22Rv1 (cell line): ENCODE measurements around the gene PPP1R1A.

Experiments used
- CTCF ChIP-seq: fragments of 450-650 bp; IDR thresholded peaks from 2 replicates; pipeline ENCODE4 v1.5.1; 2017; ENCODE audit warnings: mild to moderate bottlenecking
- ZFX ChIP-seq: fragments of 450-650 bp; IDR thresholded peaks from 2 replicates; pipeline ENCODE4 v1.6.1; 2017; ENCODE audit warnings: antibody characterized with exemption, borderline replicate concordance

DNA sequence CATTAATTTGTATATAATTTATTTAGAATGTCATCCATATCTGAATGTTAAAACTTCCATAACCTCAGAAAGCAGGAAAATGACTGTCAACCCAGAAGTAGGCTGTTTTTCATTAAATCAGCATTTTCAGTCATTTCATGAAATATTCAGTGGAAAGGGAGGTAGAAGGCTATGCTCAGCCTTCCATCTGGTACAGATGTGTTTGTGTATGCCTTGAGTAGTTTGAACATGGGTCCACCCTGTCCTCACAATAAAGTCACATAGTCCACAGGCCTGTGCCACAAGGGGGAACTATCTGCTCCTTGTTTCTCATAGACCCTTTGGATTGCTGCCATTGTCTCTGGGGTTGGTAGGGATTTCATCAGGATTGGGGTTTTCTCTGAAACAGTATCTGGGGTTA lies 37.1 kb upstream of the PPP1R1A start:
- TF ChIP-seq ZFX (no peak), CTCF (no peak)
